SK-N-SH treated with all-trans-retinoic acid at 6 μM for 48 hours (cell line): ENCODE measurements around the gene BNC2.

Experiments used
- BACH2 ChIP-seq: fragments of 250-450 bp; sonication (Bioruptor Pico); IDR thresholded peaks from 2 replicates; pipeline ENCODE4 v1.9.0; 2021; ENCODE audit warnings: mild to moderate bottlenecking, borderline replicate concordance
- GLIS3 ChIP-seq: fragments of 250-450 bp; sonication (Bioruptor Pico); IDR thresholded peaks from 2 replicates; pipeline ENCODE4 v1.5.0; 2020; ENCODE audit warnings: mild to moderate bottlenecking, moderate library complexity
- TCF4 ChIP-seq: fragments of 250-450 bp; sonication (Bioruptor Pico); IDR thresholded peaks from 2 replicates; pipeline ENCODE4 v1.8.0; 2021; ENCODE audit warnings: mild to moderate bottlenecking, moderate library complexity, borderline replicate concordance
- TF ChIP-seq, protein P1 (sequence below): fragments of 250-450 bp; sonication (Bioruptor Pico); IDR thresholded peaks from 2 replicates; pipeline ENCODE4 v1.8.0; 2020; ENCODE audit warnings: mild to moderate bottlenecking, moderate library complexity, borderline replicate concordance

DNA sequence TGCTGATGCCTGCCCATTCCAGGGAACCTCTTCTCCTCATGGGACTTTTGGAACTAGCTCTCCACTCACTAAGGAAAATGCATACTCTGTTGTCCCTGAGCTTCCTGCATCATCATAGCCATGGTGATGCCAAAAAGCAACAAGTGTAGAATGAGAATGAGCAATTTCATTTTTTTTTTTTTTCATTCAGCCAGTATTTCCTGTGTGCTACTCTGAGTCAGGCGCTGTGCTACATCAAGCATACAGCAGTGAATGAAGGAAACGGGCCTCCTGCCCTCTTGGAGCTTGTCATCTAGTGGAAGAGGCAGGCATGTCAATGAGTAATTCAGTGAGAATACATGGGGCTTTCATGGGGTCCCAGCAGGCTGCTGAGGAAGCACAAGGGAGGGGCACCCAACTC is 483.1 kb downstream of the BNC2 start:
- TF ChIP-seq BACH2 (CRISPR knock-in tag) (no peak), TCF4 (CRISPR knock-in tag) (no peak), GLIS3 (no peak)
- TF ChIP-seq, protein P1, sequence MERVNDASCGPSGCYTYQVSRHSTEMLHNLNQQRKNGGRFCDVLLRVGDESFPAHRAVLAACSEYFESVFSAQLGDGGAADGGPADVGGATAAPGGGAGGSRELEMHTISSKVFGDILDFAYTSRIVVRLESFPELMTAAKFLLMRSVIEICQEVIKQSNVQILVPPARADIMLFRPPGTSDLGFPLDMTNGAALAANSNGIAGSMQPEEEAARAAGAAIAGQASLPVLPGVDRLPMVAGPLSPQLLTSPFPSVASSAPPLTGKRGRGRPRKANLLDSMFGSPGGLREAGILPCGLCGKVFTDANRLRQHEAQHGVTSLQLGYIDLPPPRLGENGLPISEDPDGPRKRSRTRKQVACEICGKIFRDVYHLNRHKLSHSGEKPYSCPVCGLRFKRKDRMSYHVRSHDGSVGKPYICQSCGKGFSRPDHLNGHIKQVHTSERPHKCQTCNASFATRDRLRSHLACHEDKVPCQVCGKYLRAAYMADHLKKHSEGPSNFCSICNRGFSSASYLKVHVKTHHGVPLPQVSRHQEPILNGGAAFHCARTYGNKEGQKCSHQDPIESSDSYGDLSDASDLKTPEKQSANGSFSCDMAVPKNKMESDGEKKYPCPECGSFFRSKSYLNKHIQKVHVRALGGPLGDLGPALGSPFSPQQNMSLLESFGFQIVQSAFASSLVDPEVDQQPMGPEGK (CRISPR knock-in tag) = no peak
